Measurements from ENCODE around the gene C21orf91.

GRCh38 chr21:17828223-17828622 lies 9.1 kb upstream of the C21orf91 start:
- TF ChIP-seq, protein P1, sequence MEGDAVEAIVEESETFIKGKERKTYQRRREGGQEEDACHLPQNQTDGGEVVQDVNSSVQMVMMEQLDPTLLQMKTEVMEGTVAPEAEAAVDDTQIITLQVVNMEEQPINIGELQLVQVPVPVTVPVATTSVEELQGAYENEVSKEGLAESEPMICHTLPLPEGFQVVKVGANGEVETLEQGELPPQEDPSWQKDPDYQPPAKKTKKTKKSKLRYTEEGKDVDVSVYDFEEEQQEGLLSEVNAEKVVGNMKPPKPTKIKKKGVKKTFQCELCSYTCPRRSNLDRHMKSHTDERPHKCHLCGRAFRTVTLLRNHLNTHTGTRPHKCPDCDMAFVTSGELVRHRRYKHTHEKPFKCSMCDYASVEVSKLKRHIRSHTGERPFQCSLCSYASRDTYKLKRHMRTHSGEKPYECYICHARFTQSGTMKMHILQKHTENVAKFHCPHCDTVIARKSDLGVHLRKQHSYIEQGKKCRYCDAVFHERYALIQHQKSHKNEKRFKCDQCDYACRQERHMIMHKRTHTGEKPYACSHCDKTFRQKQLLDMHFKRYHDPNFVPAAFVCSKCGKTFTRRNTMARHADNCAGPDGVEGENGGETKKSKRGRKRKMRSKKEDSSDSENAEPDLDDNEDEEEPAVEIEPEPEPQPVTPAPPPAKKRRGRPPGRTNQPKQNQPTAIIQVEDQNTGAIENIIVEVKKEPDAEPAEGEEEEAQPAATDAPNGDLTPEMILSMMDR (IDR thresholded peaks at IDR 0.05; ENCODE audit: insufficient read depth, low read length) = no peak
- no peak for TF ChIP-seq REST (IDR thresholded peaks at IDR 0.05; ENCODE audit: insufficient replicate concordance, low read depth)
- no peak for TF ChIP-seq POLR2AphosphoS5 (IDR thresholded peaks at IDR 0.05; ENCODE audit: low read depth)

Data from HL-60 (cell line).